Esophagus (tissue), 2 donors: ENCODE measurements around the gene SHROOM2. TPM values are rescaled to one million over a fixed set of nuclear protein-coding genes. Genes with fewer than 3 reads are reported as not detected.

Experiments
- H3K27ac ChIP-seq, 2 donors: one replicate each; pipeline ENCODE4 v1.5.1; 2013; ENCODE audit warnings: low read depth in 2 of 2, mild to moderate bottlenecking in 2 of 2, inconsistent platforms in 1 of 2, low read length in 1 of 2, moderate library complexity in 1 of 2
- H3K27me3 ChIP-seq, 2 donors: one replicate each; pipeline ENCODE4 v1.6.1; 2013; ENCODE audit warnings: low read length in 2 of 2, control low read depth in 1 of 2, mild to moderate bottlenecking in 1 of 2; ENCODE audit not compliant: insufficient read depth in 2 of 2, control insufficient read depth in 1 of 2
- H3K36me3 ChIP-seq, 2 donors: one replicate each; pipeline ENCODE4 v1.6.1; 2013; ENCODE audit warnings: low read length in 1 of 2; ENCODE audit not compliant: control insufficient read depth in 2 of 2, insufficient read depth in 2 of 2
- H3K4me1 ChIP-seq, 2 donors: one replicate each; pipeline ENCODE4 v1.6.1; 2013; ENCODE audit warnings: low read length in 1 of 2; ENCODE audit not compliant: control insufficient read depth in 2 of 2, insufficient read depth in 2 of 2
- H3K4me3 ChIP-seq, 2 donors: one replicate each; pipeline ENCODE4 v1.5.1; 2013; ENCODE audit warnings: low read length in 2 of 2, mild to moderate bottlenecking in 2 of 2, low read depth in 1 of 2, moderate library complexity in 1 of 2
- H3K9me3 ChIP-seq, 2 donors: one replicate each; pipeline ENCODE4 v1.6.1; 2013; ENCODE audit warnings: mild to moderate bottlenecking in 2 of 2, low read depth in 1 of 2, low read length in 1 of 2, moderate library complexity in 1 of 2; ENCODE audit not compliant: control insufficient read depth in 2 of 2, insufficient read depth in 1 of 2
- WGBS, 2 donors: extraction: QIAGEN DNeasy Blood & Tissue Kit; methylation state at CpG; one replicate each; pipeline ENCODE4 v1.1.7; 2013; 5-methylcytosine and 5-hydroxymethylcytosine counted together
- polyA plus RNA-seq, 2 donors: library from polyadenylated mRNA; stranded (reverse); fragments of 200-250 nt; gene quantifications; one replicate each; pipeline ENCODE4 v1.2.3, GENCODE V29; 2013
- donor health status: healthy with polysubstance abuse.
- donor health status: Bipolar disorder and iron deficiency.

The SHROOM2 gene
- polyA plus RNA-seq, 2 donors = 3.3 to 3.8 TPM

GRCh38 chrX:9919632-9920172, 133.5 kb downstream of the SHROOM2 start:
- no peaks in the 10 kb centered on the region for H3K9me3 ChIP-seq
- 64 to 86% methylated on average over 3 of the region's 3 CpGs for WGBS, 2 donors

GRCh38 chrX:9921407-9921806, 135.2 kb downstream of the SHROOM2 start:
- no peaks in the 10 kb centered on the region for H3K36me3 ChIP-seq
- H3K4me1 ChIP-seq = no peaks in the 10 kb centered on the region
- WGBS, 2 donors = 91 to 96% methylated on average over 5 of the region's 5 CpGs
- H3K9me3 ChIP-seq = no peaks in the 10 kb centered on the region
- H3K27me3 ChIP-seq = no peaks in the 10 kb centered on the region
- H3K4me3 ChIP-seq = no peak overlapping the region
- H3K27ac ChIP-seq = no peak overlapping the region

More at GRCh38 chrX:9919632-9920172, 133.5 kb downstream of the SHROOM2 start:
- H3K27ac ChIP-seq = no peak overlapping the region
- H3K36me3 ChIP-seq = no peaks in the 10 kb centered on the region
- H3K27me3 ChIP-seq = no peaks in the 10 kb centered on the region
- no peaks in the 10 kb centered on the region for H3K4me1 ChIP-seq
- no peak overlapping the region for H3K4me3 ChIP-seq

GRCh38 chrX:9923357-9923756, 137.1 kb downstream of the SHROOM2 start:
- Histone ChIP-seq H3K27ac (no peak overlapping the region), H3K9me3 (no peaks in the 10 kb centered on the region), H3K36me3 (no peaks in the 10 kb centered on the region), H3K4me1 (peaks cover 0 to 2% of the 10 kb centered on the region in 2 donors), H3K27me3 (no peaks in the 10 kb centered on the region), H3K4me3 (no peak overlapping the region)
- 51 to 69% methylated on average over 5 of the region's 5 CpGs for WGBS, 2 donors

- H3K4me1 ChIP-seq = peaks cover 0 to 2% of the 10 kb centered on the region in 2 donors
- H3K4me3 ChIP-seq = no peak overlapping the region
- 87 to 91% methylated on average over 9 of the region's 9 CpGs for WGBS, 2 donors
- no peaks in the 10 kb centered on the region for H3K27me3 ChIP-seq
- no peak overlapping the region for H3K27ac ChIP-seq
- H3K9me3 ChIP-seq = no peaks in the 10 kb centered on the region
- no peaks in the 10 kb centered on the region for H3K36me3 ChIP-seq
These were observed 139.8 kb downstream of the SHROOM2 start for GRCh38 chrX:9926002-9926401.

GRCh38 chrX:9927698-9928482, 141.7 kb downstream of the SHROOM2 start:
- WGBS, 2 donors = 39 to 44% methylated on average over 11 of the region's 11 CpGs
- H3K9me3 ChIP-seq = no peaks in the 10 kb centered on the region
- H3K27ac ChIP-seq = no peak overlapping the region
- H3K27me3 ChIP-seq = no peaks in the 10 kb centered on the region
- peaks cover 0 to 3% of the 10 kb centered on the region in 2 donors for H3K36me3 ChIP-seq
- no peak overlapping the region for H3K4me3 ChIP-seq
- H3K4me1 ChIP-seq = peaks cover 0 to 2% of the 10 kb centered on the region in 2 donors

GRCh38 chrX:9935436-9935835, 149.2 kb downstream of the SHROOM2 start:
- peaks cover 0 to 3% of the 10 kb centered on the region in 2 donors for H3K36me3 ChIP-seq
- H3K4me1 ChIP-seq = no peaks in the 10 kb centered on the region
- H3K9me3 ChIP-seq = no peaks in the 10 kb centered on the region
- no peaks in the 10 kb centered on the region for H3K27me3 ChIP-seq
- no peak overlapping the region for H3K4me3 ChIP-seq
- WGBS, 2 donors = 81 to 91% methylated on average over 3 of the region's 3 CpGs
- H3K27ac ChIP-seq = no peak overlapping the region

GRCh38 chrX:9937761-9938160, 151.5 kb downstream of the SHROOM2 start:
- Histone ChIP-seq H3K4me3 (no peak overlapping the region), H3K36me3 (no peaks in the 10 kb centered on the region), H3K27ac (no peak overlapping the region), H3K9me3 (no peaks in the 10 kb centered on the region), H3K4me1 (no peaks in the 10 kb centered on the region), H3K27me3 (no peaks in the 10 kb centered on the region)
- 80 to 93% methylated on average over 8 of the region's 8 CpGs for WGBS, 2 donors

GRCh38 chrX:9938516-9938915, 152.3 kb downstream of the SHROOM2 start:
- 94% methylated on average over 7 of the region's 7 CpGs for WGBS, 2 donors
- no peaks in the 10 kb centered on the region for H3K9me3 ChIP-seq

GRCh38 chrX:9940421-9940820, 154.2 kb downstream of the SHROOM2 start:
- Histone ChIP-seq H3K27me3 (no peaks in the 10 kb centered on the region), H3K27ac (no peak overlapping the region), H3K9me3 (no peaks in the 10 kb centered on the region), H3K4me3 (no peak overlapping the region), H3K4me1 (no peaks in the 10 kb centered on the region), H3K36me3 (peaks cover 0 to 5% of the 10 kb centered on the region in 2 donors)
- WGBS, 2 donors = 82 to 91% methylated on average over 14 of the region's 14 CpGs

More at GRCh38 chrX:9938516-9938915, 152.3 kb downstream of the SHROOM2 start:
- no peaks in the 10 kb centered on the region for H3K4me1 ChIP-seq
- no peak overlapping the region for H3K27ac ChIP-seq
- H3K27me3 ChIP-seq = no peaks in the 10 kb centered on the region
- H3K36me3 ChIP-seq = no peaks in the 10 kb centered on the region
- H3K4me3 ChIP-seq = no peak overlapping the region

- no peak overlapping the region for H3K4me3 ChIP-seq
- no peak overlapping the region for H3K27ac ChIP-seq
- no peaks in the 10 kb centered on the region for H3K27me3 ChIP-seq
- WGBS, 2 donors = 76 to 82% methylated on average over 6 of the region's 6 CpGs
- H3K36me3 ChIP-seq = peaks cover 0 to 11% of the 10 kb centered on the region in 2 donors
- no peaks in the 10 kb centered on the region for H3K4me1 ChIP-seq
- no peaks in the 10 kb centered on the region for H3K9me3 ChIP-seq
These were observed 155.9 kb downstream of the SHROOM2 start for GRCh38 chrX:9942086-9942485.
